A673 (cell line): Measurements from ENCODE around the gene MLLT6.

Source experiments
- EZH2 ChIP-seq: fragments of 200-600 bp; sonication (generic); IDR thresholded peaks from 2 replicates; pipeline ENCODE4 v1.6.1; 2017; ENCODE audit warnings: borderline replicate concordance, low read depth, mild to moderate bottlenecking, mixed read lengths, antibody characterized with exemption, low read length; ENCODE audit not compliant: poor library complexity, severe bottlenecking
- TF ChIP-seq, protein P1 (sequence below): fragments of 300-800, 200-600 bp; sonication (generic); conservative IDR thresholded peaks from 2 replicates; pipeline ENCODE4 v1.5.1; 2017; ENCODE audit warnings: low read depth, mild to moderate bottlenecking, antibody characterized with exemption, low read length, moderate library complexity, mixed read lengths

- TF ChIP-seq EZH2 = no peak
- TF ChIP-seq, protein P1, sequence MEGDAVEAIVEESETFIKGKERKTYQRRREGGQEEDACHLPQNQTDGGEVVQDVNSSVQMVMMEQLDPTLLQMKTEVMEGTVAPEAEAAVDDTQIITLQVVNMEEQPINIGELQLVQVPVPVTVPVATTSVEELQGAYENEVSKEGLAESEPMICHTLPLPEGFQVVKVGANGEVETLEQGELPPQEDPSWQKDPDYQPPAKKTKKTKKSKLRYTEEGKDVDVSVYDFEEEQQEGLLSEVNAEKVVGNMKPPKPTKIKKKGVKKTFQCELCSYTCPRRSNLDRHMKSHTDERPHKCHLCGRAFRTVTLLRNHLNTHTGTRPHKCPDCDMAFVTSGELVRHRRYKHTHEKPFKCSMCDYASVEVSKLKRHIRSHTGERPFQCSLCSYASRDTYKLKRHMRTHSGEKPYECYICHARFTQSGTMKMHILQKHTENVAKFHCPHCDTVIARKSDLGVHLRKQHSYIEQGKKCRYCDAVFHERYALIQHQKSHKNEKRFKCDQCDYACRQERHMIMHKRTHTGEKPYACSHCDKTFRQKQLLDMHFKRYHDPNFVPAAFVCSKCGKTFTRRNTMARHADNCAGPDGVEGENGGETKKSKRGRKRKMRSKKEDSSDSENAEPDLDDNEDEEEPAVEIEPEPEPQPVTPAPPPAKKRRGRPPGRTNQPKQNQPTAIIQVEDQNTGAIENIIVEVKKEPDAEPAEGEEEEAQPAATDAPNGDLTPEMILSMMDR = no peak
These were observed 46.2 kb downstream of the MLLT6 start for GRCh38 chr17:38751144-38751807.
